Body of pancreas (tissue), 4 donors: Measurements from ENCODE around the gene FAM83G. TPM values are rescaled to one million over a fixed set of nuclear protein-coding genes. Genes with fewer than 3 reads are reported as not detected.

ENCODE experiments used
- ATAC-seq: fragments of 150-250 bp; one replicate; pipeline ENCODE4 v1.9.1; 2016
- DNase-seq, 4 donors: peaks; one replicate each; pipeline ENCODE4 v3.0.0-alpha.2; 2019
- H3K27ac ChIP-seq, 4 donors: fragments of 200-600 bp; sonication (generic); 1 replicate in 3 of 4; 2 replicates in 1 of 4; pipeline versions ENCODE4 v1.5.1 to v1.6.1; 2016 to 2019; ENCODE audit warnings: mild to moderate bottlenecking in 1 of 4, mixed read lengths in 1 of 4, moderate library complexity in 1 of 4
- H3K27me3 ChIP-seq, 2 donors: fragments of 200-600 bp; sonication (generic); one replicate each; pipeline ENCODE4 v1.6.0; 2016; ENCODE audit warnings: mild to moderate bottlenecking in 1 of 2
- H3K36me3 ChIP-seq, 2 donors: fragments of 200-600 bp; sonication (generic); replicated peaks in 1 of 2; 2 replicates each; pipeline ENCODE4 v1.5.1; 2016; ENCODE audit warnings: low read depth in 2 of 2; ENCODE audit not compliant: insufficient read depth in 1 of 2
- H3K4me1 ChIP-seq: fragments of 200-600 bp; sonication (generic); one replicate; pipeline ENCODE4 v1.6.0; 2016
- H3K4me3 ChIP-seq, 2 donors: fragments of 200-600 bp; sonication (generic); 1 replicate in 1 of 2; 2 replicates in 1 of 2; pipeline ENCODE4 v1.5.1; 2016 to 2019
- H3K9me3 ChIP-seq, 3 donors: fragments of 200-600 bp; sonication (generic); 1 replicate in 2 of 3; 2 replicates in 1 of 3; pipeline ENCODE4 v1.5.1; 2016
- POLR2A ChIP-seq, 3 donors: fragments of 450-650 bp; IDR thresholded peaks; one replicate each; pipeline ENCODE4 v1.6.1; 2016; ENCODE audit warnings: antibody characterized with exemption in 3 of 3, mild to moderate bottlenecking in 2 of 3
- WGBS, 2 donors: methylation state at CpG; one replicate each; pipeline ENCODE4 v1.1.5; 2017; 5-methylcytosine and 5-hydroxymethylcytosine counted together
- intact Hi-C: fragments of 100-400 bp; cut with DNase I; formaldehyde crosslinking; loops from one replicate; pipeline ENCODE4 v1.15.1; 2023
- total RNA-seq, 2 donors: library from RNA; depleted of rRNA; stranded (reverse); fragments of >200 nt; gene quantifications; one replicate each; pipeline ENCODE4 v1.1.0, GENCODE V29; 2016
- TF ChIP-seq, protein P1 (sequence below), 7 experiments: fragments of 450-650 bp in 4 of 7; fragments of 200-600 bp in 3 of 7; sonication (generic) in 3 of 7; IDR thresholded peaks; one replicate each; pipeline ENCODE4 v1.5.1; 2016 to 2019; ENCODE audit warnings: antibody characterized with exemption in 7 of 7

The FAM83G gene
- total RNA-seq, 2 donors from 2014 or later: 11.4 to 16.5 TPM

DNA sequence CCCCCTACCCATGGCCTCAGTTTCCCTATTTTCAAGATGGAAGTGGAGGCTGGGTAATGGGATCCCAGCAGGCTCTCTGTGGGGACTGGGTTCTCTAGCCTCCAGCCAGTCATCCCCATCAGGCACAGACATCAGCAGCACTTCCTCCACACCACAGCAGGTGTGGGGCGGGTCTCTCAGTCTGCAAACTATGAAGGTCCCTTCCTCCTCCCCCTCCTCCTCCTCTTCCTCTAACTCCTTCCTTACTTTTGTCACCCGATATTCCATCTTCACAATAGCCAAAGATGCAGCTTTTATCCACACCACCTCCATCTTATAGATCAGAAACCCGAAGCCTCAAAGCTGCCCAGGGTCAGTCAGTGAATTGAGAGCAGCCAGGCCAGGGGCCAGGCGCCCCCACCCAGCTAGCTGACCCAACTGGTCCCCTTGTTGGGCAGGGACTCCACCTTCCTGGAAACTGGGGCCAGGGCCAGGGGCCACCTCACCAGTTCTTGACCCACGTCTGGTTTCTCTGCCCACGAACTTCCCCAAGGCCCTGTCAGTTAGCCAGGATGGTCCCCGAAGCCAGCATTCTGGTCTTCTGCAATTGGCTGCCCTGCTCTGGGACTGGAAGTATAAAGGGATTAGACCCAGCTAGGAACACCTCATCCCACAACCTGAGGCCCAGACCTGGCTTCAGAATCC, 2.5 kb downstream of the FAM83G start:
- ATAC-seq (no peak), DNase-seq (no peak)
- H3K4me3 ChIP-seq: no peak overlapping the region
- peaks cover 49% of the 10 kb centered on the region for H3K4me1 ChIP-seq
- H3K9me3 ChIP-seq: no peaks in the 10 kb centered on the region
- 71 to 85% methylated on average over 4 to 7 of the region's 7 CpGs for WGBS, 2 donors
- H3K36me3 ChIP-seq: no peaks in the 10 kb centered on the region
- intact Hi-C loops: no loop called here
- H3K27ac ChIP-seq: peak overlapping the region; percentile 18 to 87 (median 80)
- TF ChIP-seq, protein P1, sequence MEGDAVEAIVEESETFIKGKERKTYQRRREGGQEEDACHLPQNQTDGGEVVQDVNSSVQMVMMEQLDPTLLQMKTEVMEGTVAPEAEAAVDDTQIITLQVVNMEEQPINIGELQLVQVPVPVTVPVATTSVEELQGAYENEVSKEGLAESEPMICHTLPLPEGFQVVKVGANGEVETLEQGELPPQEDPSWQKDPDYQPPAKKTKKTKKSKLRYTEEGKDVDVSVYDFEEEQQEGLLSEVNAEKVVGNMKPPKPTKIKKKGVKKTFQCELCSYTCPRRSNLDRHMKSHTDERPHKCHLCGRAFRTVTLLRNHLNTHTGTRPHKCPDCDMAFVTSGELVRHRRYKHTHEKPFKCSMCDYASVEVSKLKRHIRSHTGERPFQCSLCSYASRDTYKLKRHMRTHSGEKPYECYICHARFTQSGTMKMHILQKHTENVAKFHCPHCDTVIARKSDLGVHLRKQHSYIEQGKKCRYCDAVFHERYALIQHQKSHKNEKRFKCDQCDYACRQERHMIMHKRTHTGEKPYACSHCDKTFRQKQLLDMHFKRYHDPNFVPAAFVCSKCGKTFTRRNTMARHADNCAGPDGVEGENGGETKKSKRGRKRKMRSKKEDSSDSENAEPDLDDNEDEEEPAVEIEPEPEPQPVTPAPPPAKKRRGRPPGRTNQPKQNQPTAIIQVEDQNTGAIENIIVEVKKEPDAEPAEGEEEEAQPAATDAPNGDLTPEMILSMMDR (IDR thresholded peaks at IDR 0.05): no peak
- no peak for TF ChIP-seq POLR2A (IDR thresholded peaks at IDR 0.05)
- no peaks in the 10 kb centered on the region for H3K27me3 ChIP-seq

DNA sequence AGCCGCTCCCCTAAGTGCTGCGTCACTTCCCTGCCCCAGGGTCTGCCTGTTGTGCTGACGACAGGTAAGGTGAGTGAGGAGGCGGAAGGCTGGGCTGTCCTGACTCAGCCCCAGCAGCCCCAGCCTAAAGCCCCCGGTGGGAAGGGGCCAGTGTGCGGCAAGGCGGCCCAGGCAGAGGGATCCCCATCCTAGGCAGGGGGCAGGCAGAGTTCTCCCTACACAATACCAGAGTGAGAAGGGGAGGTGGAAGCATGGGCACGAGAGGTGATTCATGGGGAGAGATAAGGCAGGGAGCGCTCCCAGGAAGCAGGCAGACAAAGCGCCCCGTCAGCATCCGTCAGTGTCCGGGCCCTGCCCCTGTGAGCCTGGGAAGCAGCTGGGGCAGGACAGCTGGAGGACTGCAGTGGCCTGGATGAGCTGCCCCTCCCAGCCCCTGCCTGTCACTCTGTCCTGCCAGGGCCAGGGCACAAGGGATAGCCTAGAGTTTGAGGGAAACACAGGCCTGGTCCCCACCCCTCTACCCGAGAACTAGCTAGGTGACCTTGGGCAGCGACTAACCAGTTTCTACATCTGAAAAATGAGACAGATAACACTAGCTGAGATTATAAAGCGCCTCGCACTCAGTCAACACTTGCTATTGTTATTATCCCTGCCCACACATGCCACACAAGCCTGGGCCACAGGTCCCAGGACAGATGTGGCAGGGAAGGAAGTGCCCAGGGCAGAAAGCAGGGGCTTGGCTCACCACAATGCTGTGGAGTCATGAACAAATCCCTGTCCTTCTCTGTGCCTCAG, 3.8 kb downstream of the FAM83G start:
- Histone ChIP-seq H3K27me3 (no peaks in the 10 kb centered on the region), H3K36me3 (no peaks in the 10 kb centered on the region), H3K4me1 (peaks cover 49% of the 10 kb centered on the region), H3K4me3 (no peak overlapping the region), H3K27ac (peak overlapping the region; percentile 41 to 87 (median 80)), H3K9me3 (no peaks in the 10 kb centered on the region)
- TF ChIP-seq, protein P1 (IDR thresholded peaks at IDR 0.05): no peak
- TF ChIP-seq POLR2A (IDR thresholded peaks at IDR 0.05): no peak
- intact Hi-C loops: no loop called here
- peak; percentile 18 for ATAC-seq
- WGBS, 2 donors: 50 to 55% methylated on average over 9 to 17 of the region's 17 CpGs
- DNase-seq: peak in 3 of 4 donors; percentile 38 to 46 (median 45)

DNA sequence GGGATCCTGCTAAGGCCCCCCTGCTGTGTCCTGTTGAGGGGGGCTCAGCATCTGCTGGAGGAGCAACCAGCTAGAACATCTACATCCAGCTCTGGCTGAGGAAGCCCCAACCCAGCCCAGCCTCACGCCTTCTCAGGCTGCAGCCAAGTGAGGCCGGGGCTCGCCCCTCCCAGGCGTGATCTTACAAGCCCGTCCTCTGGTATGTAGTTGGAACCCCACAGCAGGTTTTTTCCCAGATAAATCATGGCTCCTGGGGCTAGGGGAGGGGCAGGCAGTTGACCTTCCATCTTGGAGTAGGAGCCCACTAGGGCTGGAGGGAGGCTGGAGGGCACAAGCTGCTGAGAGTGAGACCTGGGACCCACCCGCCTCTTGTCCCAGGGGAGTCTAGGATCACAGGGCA, 4.7 kb downstream of the FAM83G start:
- DNase-seq: no peak
- no peaks in the 10 kb centered on the region for H3K9me3 ChIP-seq
- WGBS, 2 donors: 76 to 93% methylated on average over 3 to 6 of the region's 6 CpGs
- H3K36me3 ChIP-seq: no peaks in the 10 kb centered on the region
- no peak overlapping the region for H3K4me3 ChIP-seq
- ATAC-seq: no peak
- H3K27me3 ChIP-seq: no peaks in the 10 kb centered on the region
- H3K27ac ChIP-seq: peak overlapping the region in 3 of 4 donors; percentile 77 to 87 (median 83)
- intact Hi-C loops: no loop called here
- peaks cover 45% of the 10 kb centered on the region for H3K4me1 ChIP-seq
- no peak for TF ChIP-seq POLR2A (IDR thresholded peaks at IDR 0.05)
- TF ChIP-seq, protein P1 (IDR thresholded peaks at IDR 0.05): no peak

DNA sequence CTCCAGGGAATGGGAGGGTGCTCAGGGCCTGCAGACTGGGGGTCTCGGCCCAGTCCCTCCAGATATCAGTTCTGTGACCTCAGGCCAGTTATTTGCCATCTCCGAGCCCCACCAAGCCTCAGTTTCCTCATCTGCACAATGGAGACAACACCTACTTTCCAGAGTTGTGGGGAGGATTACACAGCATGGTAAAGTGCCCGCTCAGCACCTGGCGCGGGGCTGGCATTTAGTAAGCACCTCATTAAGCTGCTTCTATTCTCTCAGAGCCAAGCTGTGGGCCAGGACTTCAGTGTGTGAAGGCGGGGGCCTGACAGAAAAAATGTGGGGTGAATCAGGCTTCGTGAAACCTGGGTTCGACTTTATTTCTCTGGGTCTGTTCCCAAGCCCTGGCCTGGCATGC, 5.2 kb downstream of the FAM83G start:
- H3K36me3 ChIP-seq: no peaks in the 10 kb centered on the region
- H3K27ac ChIP-seq: peak overlapping the region in 1 of 4 donors; percentile 83
- ATAC-seq: no peak
- 87 to 90% methylated on average over 7 to 8 of the region's 8 CpGs for WGBS, 2 donors
- peaks cover 43% of the 10 kb centered on the region for H3K4me1 ChIP-seq
- intact Hi-C loops: no loop called here
- H3K9me3 ChIP-seq: no peaks in the 10 kb centered on the region
- no peak overlapping the region for H3K4me3 ChIP-seq
- no peak for DNase-seq
- no peaks in the 10 kb centered on the region for H3K27me3 ChIP-seq
- TF ChIP-seq, protein P1 (IDR thresholded peaks at IDR 0.05): no peak
- no peak for TF ChIP-seq POLR2A (IDR thresholded peaks at IDR 0.05)
